ENCODE measurements around the gene ZNF425. TPM values are rescaled to one million over a fixed set of nuclear protein-coding genes. Genes with fewer than 3 reads are reported as not detected.

The ZNF425 gene
- total and polyA plus RNA-seq, 9 of the 15 experiments (the other 6 are each of a cell fraction or from before 2014, with no cell fraction given), result 0.03 to 0.89 (median 0.54) TPM

DNA sequence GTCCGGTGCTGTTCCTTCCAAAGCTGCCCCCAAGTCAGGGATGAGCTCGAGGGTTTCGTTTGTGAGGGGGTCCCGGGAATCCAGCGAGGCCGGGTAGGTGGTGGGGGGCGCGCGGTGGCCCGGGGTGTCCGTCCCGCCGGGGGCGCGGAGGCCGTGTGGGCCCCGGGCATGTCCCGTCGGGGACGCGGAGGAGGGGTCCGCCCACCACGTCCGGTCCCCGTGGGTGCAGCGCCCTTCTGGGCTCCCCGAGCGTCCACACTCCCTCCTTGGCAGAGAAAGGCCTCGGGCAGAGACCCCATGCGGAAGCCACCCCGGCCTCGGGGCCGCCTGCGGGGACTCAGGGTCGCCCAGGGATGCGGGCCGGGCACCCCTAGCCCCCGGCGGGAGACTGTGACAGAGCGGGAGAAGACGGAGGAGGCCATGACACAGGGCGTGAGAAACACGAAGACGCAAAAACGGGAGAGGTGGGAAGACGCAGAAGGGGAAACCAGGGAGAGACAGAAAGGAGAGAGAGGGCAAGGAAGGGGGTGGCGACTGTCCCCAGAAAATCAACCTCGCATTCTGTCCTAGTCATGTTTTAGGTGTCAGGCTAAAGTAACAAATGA is 640 bp upstream of the ZNF425 start (continued):
- TF ChIP-seq, protein P1, sequence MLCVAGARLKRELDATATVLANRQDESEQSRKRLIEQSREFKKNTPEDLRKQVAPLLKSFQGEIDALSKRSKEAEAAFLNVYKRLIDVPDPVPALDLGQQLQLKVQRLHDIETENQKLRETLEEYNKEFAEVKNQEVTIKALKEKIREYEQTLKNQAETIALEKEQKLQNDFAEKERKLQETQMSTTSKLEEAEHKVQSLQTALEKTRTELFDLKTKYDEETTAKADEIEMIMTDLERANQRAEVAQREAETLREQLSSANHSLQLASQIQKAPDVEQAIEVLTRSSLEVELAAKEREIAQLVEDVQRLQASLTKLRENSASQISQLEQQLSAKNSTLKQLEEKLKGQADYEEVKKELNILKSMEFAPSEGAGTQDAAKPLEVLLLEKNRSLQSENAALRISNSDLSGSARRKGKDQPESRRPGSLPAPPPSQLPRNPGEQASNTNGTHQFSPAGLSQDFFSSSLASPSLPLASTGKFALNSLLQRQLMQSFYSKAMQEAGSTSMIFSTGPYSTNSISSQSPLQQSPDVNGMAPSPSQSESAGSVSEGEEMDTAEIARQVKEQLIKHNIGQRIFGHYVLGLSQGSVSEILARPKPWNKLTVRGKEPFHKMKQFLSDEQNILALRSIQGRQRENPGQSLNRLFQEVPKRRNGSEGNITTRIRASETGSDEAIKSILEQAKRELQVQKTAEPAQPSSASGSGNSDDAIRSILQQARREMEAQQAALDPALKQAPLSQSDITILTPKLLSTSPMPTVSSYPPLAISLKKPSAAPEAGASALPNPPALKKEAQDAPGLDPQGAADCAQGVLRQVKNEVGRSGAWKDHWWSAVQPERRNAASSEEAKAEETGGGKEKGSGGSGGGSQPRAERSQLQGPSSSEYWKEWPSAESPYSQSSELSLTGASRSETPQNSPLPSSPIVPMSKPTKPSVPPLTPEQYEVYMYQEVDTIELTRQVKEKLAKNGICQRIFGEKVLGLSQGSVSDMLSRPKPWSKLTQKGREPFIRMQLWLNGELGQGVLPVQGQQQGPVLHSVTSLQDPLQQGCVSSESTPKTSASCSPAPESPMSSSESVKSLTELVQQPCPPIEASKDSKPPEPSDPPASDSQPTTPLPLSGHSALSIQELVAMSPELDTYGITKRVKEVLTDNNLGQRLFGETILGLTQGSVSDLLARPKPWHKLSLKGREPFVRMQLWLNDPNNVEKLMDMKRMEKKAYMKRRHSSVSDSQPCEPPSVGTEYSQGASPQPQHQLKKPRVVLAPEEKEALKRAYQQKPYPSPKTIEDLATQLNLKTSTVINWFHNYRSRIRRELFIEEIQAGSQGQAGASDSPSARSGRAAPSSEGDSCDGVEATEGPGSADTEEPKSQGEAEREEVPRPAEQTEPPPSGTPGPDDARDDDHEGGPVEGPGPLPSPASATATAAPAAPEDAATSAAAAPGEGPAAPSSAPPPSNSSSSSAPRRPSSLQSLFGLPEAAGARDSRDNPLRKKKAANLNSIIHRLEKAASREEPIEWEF (CRISPR knock-in tag; IDR thresholded peaks at IDR 0.05), result no peak
- TF ChIP-seq ZNF79 (CRISPR knock-in tag; IDR thresholded peaks at IDR 0.05; ENCODE audit: low read depth) (no peak), MECOM (CRISPR knock-in tag; IDR thresholded peaks at IDR 0.05) (0 out of 2 replicates have a peak, but pooled peaks have one; percentile 21), MYNN (IDR thresholded peaks at IDR 0.05) (no peak), MYNN (CRISPR knock-in tag; IDR thresholded peaks at IDR 0.05) (no peak), GTF2A2 (tag; IDR thresholded peaks at IDR 0.05) (no peak), FOXA1 (IDR thresholded peaks at IDR 0.05; ENCODE audit: borderline replicate concordance) (no peak), CBX8 (IDR thresholded peaks at IDR 0.05; ENCODE audit: borderline replicate concordance, extremely low read depth, low read depth, low read length, poor library complexity, severe bottlenecking) (no peak), KAT8 (IDR thresholded peaks at IDR 0.05; ENCODE audit: low read depth) (no peak), ZNF785 (CRISPR knock-in tag; IDR thresholded peaks at IDR 0.05) (no peak)
- TF ChIP-seq, protein P2, sequence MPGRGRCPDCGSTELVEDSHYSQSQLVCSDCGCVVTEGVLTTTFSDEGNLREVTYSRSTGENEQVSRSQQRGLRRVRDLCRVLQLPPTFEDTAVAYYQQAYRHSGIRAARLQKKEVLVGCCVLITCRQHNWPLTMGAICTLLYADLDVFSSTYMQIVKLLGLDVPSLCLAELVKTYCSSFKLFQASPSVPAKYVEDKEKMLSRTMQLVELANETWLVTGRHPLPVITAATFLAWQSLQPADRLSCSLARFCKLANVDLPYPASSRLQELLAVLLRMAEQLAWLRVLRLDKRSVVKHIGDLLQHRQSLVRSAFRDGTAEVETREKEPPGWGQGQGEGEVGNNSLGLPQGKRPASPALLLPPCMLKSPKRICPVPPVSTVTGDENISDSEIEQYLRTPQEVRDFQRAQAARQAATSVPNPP (IDR thresholded peaks at IDR 0.05; ENCODE audit: borderline replicate concordance, insufficient read depth, insufficient read length), result no peak
- TF ChIP-seq, protein P3, sequence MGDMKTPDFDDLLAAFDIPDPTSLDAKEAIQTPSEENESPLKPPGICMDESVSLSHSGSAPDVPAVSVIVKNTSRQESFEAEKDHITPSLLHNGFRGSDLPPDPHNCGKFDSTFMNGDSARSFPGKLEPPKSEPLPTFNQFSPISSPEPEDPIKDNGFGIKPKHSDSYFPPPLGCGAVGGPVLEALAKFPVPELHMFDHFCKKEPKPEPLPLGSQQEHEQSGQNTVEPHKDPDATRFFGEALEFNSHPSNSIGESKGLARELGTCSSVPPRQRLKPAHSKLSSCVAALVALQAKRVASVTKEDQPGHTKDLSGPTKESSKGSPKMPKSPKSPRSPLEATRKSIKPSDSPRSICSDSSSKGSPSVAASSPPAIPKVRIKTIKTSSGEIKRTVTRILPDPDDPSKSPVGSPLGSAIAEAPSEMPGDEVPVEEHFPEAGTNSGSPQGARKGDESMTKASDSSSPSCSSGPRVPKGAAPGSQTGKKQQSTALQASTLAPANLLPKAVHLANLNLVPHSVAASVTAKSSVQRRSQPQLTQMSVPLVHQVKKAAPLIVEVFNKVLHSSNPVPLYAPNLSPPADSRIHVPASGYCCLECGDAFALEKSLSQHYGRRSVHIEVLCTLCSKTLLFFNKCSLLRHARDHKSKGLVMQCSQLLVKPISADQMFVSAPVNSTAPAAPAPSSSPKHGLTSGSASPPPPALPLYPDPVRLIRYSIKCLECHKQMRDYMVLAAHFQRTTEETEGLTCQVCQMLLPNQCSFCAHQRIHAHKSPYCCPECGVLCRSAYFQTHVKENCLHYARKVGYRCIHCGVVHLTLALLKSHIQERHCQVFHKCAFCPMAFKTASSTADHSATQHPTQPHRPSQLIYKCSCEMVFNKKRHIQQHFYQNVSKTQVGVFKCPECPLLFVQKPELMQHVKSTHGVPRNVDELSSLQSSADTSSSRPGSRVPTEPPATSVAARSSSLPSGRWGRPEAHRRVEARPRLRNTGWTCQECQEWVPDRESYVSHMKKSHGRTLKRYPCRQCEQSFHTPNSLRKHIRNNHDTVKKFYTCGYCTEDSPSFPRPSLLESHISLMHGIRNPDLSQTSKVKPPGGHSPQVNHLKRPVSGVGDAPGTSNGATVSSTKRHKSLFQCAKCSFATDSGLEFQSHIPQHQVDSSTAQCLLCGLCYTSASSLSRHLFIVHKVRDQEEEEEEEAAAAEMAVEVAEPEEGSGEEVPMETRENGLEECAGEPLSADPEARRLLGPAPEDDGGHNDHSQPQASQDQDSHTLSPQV (IDR thresholded peaks at IDR 0.05), result peak; percentile 45; the same call in 1 of the 2 replicates
- TF ChIP-seq, protein P4, sequence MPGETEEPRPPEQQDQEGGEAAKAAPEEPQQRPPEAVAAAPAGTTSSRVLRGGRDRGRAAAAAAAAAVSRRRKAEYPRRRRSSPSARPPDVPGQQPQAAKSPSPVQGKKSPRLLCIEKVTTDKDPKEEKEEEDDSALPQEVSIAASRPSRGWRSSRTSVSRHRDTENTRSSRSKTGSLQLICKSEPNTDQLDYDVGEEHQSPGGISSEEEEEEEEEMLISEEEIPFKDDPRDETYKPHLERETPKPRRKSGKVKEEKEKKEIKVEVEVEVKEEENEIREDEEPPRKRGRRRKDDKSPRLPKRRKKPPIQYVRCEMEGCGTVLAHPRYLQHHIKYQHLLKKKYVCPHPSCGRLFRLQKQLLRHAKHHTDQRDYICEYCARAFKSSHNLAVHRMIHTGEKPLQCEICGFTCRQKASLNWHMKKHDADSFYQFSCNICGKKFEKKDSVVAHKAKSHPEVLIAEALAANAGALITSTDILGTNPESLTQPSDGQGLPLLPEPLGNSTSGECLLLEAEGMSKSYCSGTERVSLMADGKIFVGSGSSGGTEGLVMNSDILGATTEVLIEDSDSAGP (CRISPR knock-in tag; IDR thresholded peaks at IDR 0.05), result no peak
- TF ChIP-seq, protein P5, sequence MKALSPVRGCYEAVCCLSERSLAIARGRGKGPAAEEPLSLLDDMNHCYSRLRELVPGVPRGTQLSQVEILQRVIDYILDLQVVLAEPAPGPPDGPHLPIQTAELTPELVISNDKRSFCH (CRISPR knock-in tag; IDR thresholded peaks at IDR 0.05), result no peak
- TF ChIP-seq, protein P5 (tag; IDR thresholded peaks at IDR 0.05), result peak; percentile 14; the same call in 1 of the 2 replicates

Measured in K562 (cell line).